ENCODE results near the gene GZMH. TPM values are rescaled to one million over a fixed set of nuclear protein-coding genes. Genes with fewer than 3 reads are reported as not detected.
"Not testable (repeated sequence)": the region's sequence is repeated elsewhere in the genome, so short reads cannot be mapped to it uniquely, and the experiment has no call there.

Gene GZMH
- total RNA-seq, 1 experiment from 2014 or later = not detected

DNA sequence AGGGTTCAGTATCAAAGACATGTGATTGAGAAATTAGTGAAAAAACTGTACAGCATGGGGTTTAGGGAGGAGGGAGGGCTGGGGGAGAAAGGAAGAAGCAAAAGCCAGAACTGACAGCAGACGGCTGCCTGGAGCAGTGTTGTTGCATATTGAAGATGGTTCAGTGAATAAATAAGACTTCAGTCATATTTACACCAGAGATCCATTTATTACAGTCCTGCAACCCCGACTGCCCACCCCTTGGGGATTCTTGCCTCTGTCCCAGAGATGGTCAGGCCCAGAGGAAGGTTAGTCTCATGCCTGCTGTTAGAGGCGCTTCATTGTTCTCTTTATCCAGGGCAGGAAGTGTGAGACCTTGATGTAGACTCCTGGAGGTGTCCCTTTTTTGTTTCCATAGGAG lies 3.2 kb downstream of the GZMH start:
- no peak for DNase-seq (ENCODE audit: low read depth)
- in situ Hi-C loops (cut with HindIII; ENCODE audit: low pct_unique_long_range_greater_than_20kb, low sequenced_read_pairs) = no loop called here

GRCh38 chr14:24605435-24606190 lies 3.9 kb downstream of the GZMH start:
- in situ Hi-C loops (cut with HindIII; ENCODE audit: low pct_unique_long_range_greater_than_20kb, low sequenced_read_pairs) = no loop called here
- DNase-seq (ENCODE audit: low read depth) = no peak

GRCh38 chr14:24597403-24597802 lies 12.1 kb downstream of the GZMH start:
- in situ Hi-C loops (cut with HindIII; ENCODE audit: low pct_unique_long_range_greater_than_20kb, low sequenced_read_pairs) = no loop called here
- no peak for DNase-seq (ENCODE audit: low read depth)

DNA sequence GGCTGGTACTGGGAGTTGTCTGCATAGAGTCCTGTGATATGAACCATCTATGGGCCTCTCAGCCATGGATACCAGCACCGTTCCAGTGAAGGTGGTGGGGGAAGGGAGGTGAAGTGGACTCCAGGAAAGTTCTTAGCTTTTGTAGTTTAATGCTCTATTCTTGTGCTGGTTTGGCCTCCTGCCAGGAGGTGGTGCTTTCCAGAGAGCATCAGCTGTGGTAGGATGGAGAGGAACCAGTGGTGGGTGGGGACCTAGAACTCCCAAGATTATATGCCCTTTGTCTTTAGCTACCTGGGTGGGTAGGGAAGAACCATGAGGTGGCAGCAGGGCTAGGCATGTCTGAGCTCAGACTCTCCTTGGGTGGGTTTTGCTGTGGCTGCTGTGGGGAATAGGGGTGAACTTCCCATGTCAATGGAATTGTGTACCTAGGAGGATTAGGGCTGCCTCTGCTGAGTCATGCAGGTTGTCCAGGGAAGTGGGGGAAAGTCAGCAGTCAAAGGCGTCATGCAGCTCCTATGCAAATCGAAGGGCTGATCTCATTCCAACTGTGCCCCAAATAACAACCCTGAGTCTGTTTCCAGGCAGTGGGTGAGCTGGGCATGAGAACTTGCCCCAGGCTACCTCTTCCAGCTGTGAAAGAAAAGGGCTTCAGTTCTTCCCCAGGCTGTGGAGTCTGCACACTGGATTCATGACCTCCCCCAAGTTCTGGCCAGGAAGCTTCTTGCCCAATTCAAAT lies 14.2 kb downstream of the GZMH start:
- in situ Hi-C loops (cut with HindIII; ENCODE audit: low pct_unique_long_range_greater_than_20kb, low sequenced_read_pairs) = no loop called here

DNA sequence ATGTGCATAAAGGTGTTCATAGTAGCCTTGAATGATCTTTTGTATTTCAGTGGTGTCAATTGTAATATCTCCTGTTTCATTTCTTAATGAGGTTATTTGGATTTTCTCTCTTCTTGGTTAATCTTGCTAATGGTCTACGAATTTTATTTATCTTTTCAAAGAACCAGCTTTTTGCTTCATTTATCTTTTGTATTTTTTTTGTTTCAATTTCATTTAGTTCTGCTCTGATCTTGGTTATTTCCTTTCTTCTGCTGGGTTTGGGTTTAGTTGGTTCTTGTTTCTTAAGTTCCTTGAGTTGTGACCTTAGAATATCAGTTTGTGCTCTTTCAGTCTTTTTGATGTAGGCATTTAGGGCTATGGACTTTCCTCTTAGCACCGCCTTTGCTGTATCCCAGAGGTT lies 18.5 kb downstream of the GZMH start:
- DNase-seq (ENCODE audit: low read depth); in situ Hi-C loops (cut with HindIII; ENCODE audit: low pct_unique_long_range_greater_than_20kb, low sequenced_read_pairs): not testable (repeated sequence)

More for the DNA sequence above, 14.2 kb downstream of the GZMH start:
- DNase-seq (ENCODE audit: low read depth) = no peak

GRCh38 chr14:24584402-24584801 lies 25.1 kb downstream of the GZMH start:
- in situ Hi-C loops (cut with HindIII; ENCODE audit: low pct_unique_long_range_greater_than_20kb, low sequenced_read_pairs); DNase-seq (ENCODE audit: low read depth): not testable (repeated sequence)

DNA sequence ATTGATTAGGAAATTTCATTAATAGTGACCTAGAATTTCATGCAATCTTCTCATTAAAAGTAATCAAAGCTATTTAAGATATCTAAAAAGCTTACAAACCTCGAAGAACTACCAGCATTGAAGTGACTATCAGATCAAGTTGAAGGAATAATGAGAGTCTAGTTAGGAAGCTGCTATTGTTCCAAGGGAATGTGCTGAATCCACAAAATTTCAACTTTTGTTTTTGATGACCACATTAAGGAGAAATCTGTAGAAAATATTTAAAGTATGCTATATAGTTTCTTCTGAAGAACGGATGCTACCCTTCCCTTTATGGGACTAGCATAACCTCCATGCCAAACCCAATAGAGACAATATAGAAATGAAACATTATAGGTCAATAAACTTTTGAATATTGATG lies 30.9 kb downstream of the GZMH start:
- in situ Hi-C loops (cut with HindIII; ENCODE audit: low pct_unique_long_range_greater_than_20kb, low sequenced_read_pairs) = no loop called here

DNA sequence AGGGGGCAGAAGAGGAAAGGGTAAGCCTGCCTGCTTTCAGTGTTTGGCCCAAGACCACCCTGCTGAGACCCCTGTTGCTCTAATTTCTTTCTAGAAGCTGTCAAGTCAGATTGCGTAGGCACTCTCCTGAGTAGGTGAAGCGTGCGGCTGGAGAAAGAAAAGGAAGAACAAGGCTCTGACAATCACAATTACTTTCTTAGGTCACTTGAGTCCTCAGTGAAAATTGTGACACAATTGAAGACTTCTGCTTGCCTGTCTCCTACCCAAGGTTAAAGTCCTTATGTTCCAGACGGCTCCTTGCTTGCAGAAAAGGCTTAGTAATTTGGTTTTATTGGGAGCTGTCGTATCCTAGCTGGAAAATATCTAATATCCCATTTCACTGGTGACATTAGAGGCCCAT lies 32.7 kb downstream of the GZMH start:
- in situ Hi-C loops (cut with HindIII; ENCODE audit: low pct_unique_long_range_greater_than_20kb, low sequenced_read_pairs) = no loop called here
- DNase-seq (ENCODE audit: low read depth) = no peak

More for the DNA sequence above, 30.9 kb downstream of the GZMH start:
- DNase-seq (ENCODE audit: low read depth) = no peak

DNA sequence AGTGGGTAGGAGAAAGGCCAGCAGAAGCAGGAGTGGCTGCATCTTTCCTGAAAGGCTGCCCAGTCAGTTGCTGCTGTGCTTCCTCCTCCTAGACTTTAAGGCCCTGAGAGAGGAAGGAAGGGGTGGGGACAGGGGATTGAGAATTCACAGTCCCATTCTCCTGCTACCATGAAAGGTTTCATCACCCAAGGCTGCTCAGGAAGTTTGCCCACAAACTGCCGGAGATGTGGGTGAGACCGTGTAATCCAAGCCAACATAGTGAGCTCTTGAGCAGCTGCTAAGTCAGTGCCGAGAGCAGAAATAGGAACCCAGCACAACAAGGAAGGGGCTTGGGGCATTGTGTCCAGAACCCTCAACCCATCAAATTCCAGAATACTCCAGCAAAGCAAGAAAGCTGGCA lies 33.3 kb downstream of the GZMH start, which contains the start of gene CTSG:
TSS of gene CTSG (minus strand) at position 69 of the 400 bp plus-strand sequence. CDS start at position 42, 27 bp downstream.
- no peak for DNase-seq (ENCODE audit: low read depth)
- in situ Hi-C loops (cut with HindIII; ENCODE audit: low pct_unique_long_range_greater_than_20kb, low sequenced_read_pairs) = no loop called here

DNA sequence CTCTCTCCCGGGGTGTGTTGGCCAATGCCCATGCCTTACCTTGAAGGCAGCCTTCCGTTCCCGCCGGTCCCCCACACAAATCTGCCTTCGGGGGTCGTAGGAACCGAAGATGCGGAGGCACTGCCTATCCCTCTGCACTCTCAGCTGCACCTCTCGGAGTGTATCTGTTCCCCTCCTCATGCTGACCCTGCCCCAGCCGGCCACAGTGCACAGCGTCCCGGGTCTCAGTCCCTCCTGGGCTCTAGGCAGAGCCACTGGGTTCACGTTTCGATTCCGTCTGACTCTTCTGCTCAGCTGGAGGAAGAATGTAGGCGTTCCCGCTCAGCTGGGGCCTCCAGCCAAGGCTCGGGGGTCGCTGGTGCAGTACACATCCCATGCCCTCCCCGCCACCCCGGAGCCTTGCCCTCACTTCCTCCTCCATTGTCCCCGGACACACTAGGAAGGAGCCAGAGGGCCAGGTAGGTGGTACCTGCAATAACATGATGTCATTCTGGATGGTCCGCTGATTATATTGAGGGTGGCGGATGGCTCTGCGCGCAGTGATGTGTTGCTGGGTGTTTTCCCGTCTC lies 35.2 kb downstream of the GZMH start:
- in situ Hi-C loops (cut with HindIII; ENCODE audit: low pct_unique_long_range_greater_than_20kb, low sequenced_read_pairs) = no loop called here

GRCh38 chr14:24566318-24566717 lies 43.2 kb downstream of the GZMH start:
- DNase-seq (ENCODE audit: low read depth) = no peak
- in situ Hi-C loops (cut with HindIII; ENCODE audit: low pct_unique_long_range_greater_than_20kb, low sequenced_read_pairs) = no loop called here

More for the DNA sequence above, 35.2 kb downstream of the GZMH start:
- DNase-seq (ENCODE audit: low read depth) = no peak

DNA sequence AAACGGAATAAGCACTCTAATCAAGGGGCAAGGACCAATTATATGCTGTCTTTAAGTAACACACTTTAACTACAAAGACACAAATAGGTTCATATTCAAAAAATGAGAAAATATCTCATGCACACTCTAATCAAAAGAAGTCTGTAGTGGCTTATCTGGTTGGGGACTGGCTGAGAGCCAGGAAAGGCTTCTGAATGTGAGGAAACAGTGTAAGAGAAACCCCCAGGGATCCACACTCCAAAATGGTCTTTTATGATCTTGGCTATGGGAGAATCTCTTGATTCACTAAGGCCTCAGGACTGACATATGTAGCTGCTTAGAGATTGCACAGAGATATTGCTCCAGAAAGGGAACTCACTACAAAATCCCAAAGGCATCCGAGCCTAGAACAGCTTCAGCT lies 43.7 kb downstream of the GZMH start:
- in situ Hi-C loops (cut with HindIII; ENCODE audit: low pct_unique_long_range_greater_than_20kb, low sequenced_read_pairs) = no loop called here
- DNase-seq (ENCODE audit: low read depth) = no peak

GRCh38 chr14:24563505-24563904 lies 46.0 kb downstream of the GZMH start:
- in situ Hi-C loops (cut with HindIII; ENCODE audit: low pct_unique_long_range_greater_than_20kb, low sequenced_read_pairs) = no loop called here

DNA sequence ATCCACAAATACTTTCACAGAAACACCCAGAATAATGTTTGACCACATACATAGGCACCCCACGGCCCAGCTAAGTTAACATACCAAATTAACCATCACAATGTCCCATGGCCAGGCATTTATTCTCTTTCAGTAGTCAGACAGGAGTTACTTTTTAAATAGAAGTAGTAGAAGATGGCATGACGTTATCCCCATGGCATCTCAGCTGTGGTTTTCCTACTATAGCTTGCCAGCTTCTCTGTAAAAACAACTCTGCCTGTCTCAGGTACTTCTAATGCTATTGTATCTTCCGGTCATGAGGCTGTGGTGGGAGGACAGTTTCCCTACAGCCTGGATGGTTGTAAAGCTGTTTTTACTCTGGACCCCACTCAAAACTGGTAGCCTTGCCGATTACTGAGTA lies 52.7 kb downstream of the GZMH start:
- in situ Hi-C loops (cut with HindIII; ENCODE audit: low pct_unique_long_range_greater_than_20kb, low sequenced_read_pairs) = no loop called here
- DNase-seq (ENCODE audit: low read depth) = peak; percentile 27

More at GRCh38 chr14:24563505-24563904, 46.0 kb downstream of the GZMH start:
- no peak for DNase-seq (ENCODE audit: low read depth)

Other genes starting within 250 kb of the GZMH start
- not detected in 2 replicates for gene NFATC4, start 241.5 kb downstream of the GZMH start, total RNA-seq (2014; rRNA removed; shearing (Covaris generic); ENCODE audit: low replicate concordance)
- 0.03 TPM in 1 of 2 replicates, not detected in the other for gene NYNRIN, start 210.7 kb downstream of the GZMH start, total RNA-seq (2014; rRNA removed; shearing (Covaris generic); ENCODE audit: low replicate concordance)
- 0.81 and 2.2 TPM in 2 replicates for gene CBLN3, start 180.0 kb downstream of the GZMH start, total RNA-seq (2014; rRNA removed; shearing (Covaris generic); ENCODE audit: low replicate concordance)
- gene KHNYN, start 179.7 kb downstream of the GZMH start, total RNA-seq (2014; rRNA removed; shearing (Covaris generic); ENCODE audit: low replicate concordance) = 25.4 and 31.1 TPM in 2 replicates
- gene SDR39U1, start 166.9 kb downstream of the GZMH start, total RNA-seq (2014; rRNA removed; shearing (Covaris generic); ENCODE audit: low replicate concordance) = 17.2 and 31.0 TPM in 2 replicates
- gene CMA1, start 101.4 kb downstream of the GZMH start, total RNA-seq (2014; rRNA removed; shearing (Covaris generic); ENCODE audit: low replicate concordance) = not detected in 2 replicates
- not detected in 2 replicates for gene CTSG, start 33.4 kb downstream of the GZMH start, total RNA-seq (2014; rRNA removed; shearing (Covaris generic); ENCODE audit: low replicate concordance)
- not detected in 2 replicates for gene GZMB, start 24.5 kb upstream of the GZMH start, total RNA-seq (2014; rRNA removed; shearing (Covaris generic); ENCODE audit: low replicate concordance)

Data from Caki2 (cell line).